ENCODE measurements around the gene TMEM86B.

DNA sequence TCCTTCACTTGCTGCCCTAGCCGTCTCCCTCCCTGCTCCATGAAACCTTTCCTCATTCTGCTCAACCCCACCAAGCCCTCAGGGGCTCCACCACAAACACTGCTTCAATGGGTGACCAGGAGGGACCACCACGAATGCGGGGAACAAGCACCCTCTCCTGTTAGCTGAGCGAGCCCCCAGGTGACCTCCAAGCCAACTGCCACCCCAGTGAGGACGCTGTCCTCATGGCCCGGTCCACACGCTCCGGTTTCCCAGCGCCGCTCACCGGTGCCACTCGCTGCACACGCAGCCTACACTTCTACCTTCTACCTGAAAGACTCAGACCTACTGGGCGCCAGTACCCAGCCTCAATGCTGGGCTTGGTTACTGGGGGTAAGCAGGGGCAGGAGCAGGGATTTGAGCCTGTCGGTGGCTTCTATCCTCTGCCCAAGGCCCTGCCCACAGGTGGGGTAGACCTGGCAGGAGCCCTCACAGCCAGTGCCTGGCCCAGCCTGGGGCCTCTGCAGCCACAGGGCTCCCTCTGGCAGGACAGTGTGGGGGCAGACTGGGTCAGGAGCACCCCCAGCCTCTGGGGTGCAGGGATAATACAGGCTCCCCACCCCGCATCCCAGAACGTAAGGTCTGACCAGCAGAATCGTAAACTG lies 704 bp upstream of the TMEM86B start:
- TF ChIP-seq, protein P1, sequence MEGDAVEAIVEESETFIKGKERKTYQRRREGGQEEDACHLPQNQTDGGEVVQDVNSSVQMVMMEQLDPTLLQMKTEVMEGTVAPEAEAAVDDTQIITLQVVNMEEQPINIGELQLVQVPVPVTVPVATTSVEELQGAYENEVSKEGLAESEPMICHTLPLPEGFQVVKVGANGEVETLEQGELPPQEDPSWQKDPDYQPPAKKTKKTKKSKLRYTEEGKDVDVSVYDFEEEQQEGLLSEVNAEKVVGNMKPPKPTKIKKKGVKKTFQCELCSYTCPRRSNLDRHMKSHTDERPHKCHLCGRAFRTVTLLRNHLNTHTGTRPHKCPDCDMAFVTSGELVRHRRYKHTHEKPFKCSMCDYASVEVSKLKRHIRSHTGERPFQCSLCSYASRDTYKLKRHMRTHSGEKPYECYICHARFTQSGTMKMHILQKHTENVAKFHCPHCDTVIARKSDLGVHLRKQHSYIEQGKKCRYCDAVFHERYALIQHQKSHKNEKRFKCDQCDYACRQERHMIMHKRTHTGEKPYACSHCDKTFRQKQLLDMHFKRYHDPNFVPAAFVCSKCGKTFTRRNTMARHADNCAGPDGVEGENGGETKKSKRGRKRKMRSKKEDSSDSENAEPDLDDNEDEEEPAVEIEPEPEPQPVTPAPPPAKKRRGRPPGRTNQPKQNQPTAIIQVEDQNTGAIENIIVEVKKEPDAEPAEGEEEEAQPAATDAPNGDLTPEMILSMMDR (IDR thresholded peaks at IDR 0.05), result no peak
- no peak for TF ChIP-seq SIN3A (IDR thresholded peaks at IDR 0.05; ENCODE audit: borderline replicate concordance, insufficient read depth, low read depth, low read length)
- no peak for TF ChIP-seq POLR2AphosphoS5 (IDR thresholded peaks at IDR 0.05; ENCODE audit: low read depth, low read length)
- TF ChIP-seq, protein P2, sequence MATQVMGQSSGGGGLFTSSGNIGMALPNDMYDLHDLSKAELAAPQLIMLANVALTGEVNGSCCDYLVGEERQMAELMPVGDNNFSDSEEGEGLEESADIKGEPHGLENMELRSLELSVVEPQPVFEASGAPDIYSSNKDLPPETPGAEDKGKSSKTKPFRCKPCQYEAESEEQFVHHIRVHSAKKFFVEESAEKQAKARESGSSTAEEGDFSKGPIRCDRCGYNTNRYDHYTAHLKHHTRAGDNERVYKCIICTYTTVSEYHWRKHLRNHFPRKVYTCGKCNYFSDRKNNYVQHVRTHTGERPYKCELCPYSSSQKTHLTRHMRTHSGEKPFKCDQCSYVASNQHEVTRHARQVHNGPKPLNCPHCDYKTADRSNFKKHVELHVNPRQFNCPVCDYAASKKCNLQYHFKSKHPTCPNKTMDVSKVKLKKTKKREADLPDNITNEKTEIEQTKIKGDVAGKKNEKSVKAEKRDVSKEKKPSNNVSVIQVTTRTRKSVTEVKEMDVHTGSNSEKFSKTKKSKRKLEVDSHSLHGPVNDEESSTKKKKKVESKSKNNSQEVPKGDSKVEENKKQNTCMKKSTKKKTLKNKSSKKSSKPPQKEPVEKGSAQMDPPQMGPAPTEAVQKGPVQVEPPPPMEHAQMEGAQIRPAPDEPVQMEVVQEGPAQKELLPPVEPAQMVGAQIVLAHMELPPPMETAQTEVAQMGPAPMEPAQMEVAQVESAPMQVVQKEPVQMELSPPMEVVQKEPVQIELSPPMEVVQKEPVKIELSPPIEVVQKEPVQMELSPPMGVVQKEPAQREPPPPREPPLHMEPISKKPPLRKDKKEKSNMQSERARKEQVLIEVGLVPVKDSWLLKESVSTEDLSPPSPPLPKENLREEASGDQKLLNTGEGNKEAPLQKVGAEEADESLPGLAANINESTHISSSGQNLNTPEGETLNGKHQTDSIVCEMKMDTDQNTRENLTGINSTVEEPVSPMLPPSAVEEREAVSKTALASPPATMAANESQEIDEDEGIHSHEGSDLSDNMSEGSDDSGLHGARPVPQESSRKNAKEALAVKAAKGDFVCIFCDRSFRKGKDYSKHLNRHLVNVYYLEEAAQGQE (IDR thresholded peaks at IDR 0.05; ENCODE audit: insufficient read depth in 1 of 2, low read depth in 2 of 2, low read length in 1 of 2), result no peak
